Suprapubic skin (tissue), 4 donors: Measurements from ENCODE around the gene PLXND1. TPM values are rescaled to one million over a fixed set of nuclear protein-coding genes. Genes with fewer than 3 reads are reported as not detected.

Experiments
- DNase-seq, 2 donors: peaks; one replicate each; pipeline ENCODE4 v3.0.0-alpha.2; 2019; ENCODE audit warnings: low spot score in 2 of 2
- H3K27ac ChIP-seq: fragments of 200-600 bp; sonication (generic); one replicate; pipeline ENCODE4 v1.5.1; 2019
- H3K27me3 ChIP-seq: fragments of 200-600 bp; sonication (generic); one replicate; pipeline ENCODE4 v1.5.1; 2019
- H3K36me3 ChIP-seq: fragments of 200-600 bp; sonication (generic); one replicate; pipeline ENCODE4 v1.5.1; 2019
- H3K4me1 ChIP-seq: fragments of 200-600 bp; sonication (generic); one replicate; pipeline ENCODE4 v1.5.1; 2019
- H3K4me3 ChIP-seq: fragments of 200-600 bp; sonication (generic); one replicate; pipeline ENCODE4 v1.5.1; 2019; ENCODE audit warnings: mild to moderate bottlenecking
- H3K9me3 ChIP-seq: fragments of 200-600 bp; sonication (generic); one replicate; pipeline ENCODE4 v1.5.1; 2019
- EP300 ChIP-seq: sonication (generic); formaldehyde crosslinking; IDR thresholded peaks from one replicate; pipeline ENCODE4 v1.6.1; 2017; ENCODE audit warnings: antibody characterized with exemption
- POLR2A ChIP-seq, 2 donors: fragments of 450-650 bp; IDR thresholded peaks; one replicate each; pipeline ENCODE4 v1.6.1; 2017; ENCODE audit warnings: antibody characterized with exemption in 2 of 2, mild to moderate bottlenecking in 2 of 2, moderate library complexity in 2 of 2
- POLR2AphosphoS5 ChIP-seq, 3 donors: sonication (generic); formaldehyde crosslinking; IDR thresholded peaks; one replicate each; pipeline ENCODE4 v1.6.1; 2017; ENCODE audit warnings: antibody characterized with exemption in 3 of 3
- WGBS: methylation state at CpG from one replicate; pipeline ENCODE4 v1.1.5; 2018; 5-methylcytosine and 5-hydroxymethylcytosine counted together
- total RNA-seq, 4 donors: library from RNA; depleted of rRNA; stranded (reverse); fragments of >200 nt; gene quantifications; one replicate each; pipeline ENCODE4 v1.1.0, GENCODE V29; 2016
- TF ChIP-seq, protein P1 (sequence below), 2 donors: fragments of 200-600 bp in 1 of 2; fragments of 450-650 bp in 1 of 2; sonication (generic) in 1 of 2; IDR thresholded peaks; one replicate each; pipeline ENCODE4 v1.5.1; 2016 to 2019; ENCODE audit warnings: antibody characterized with exemption in 2 of 2, mild to moderate bottlenecking in 1 of 2, moderate library complexity in 1 of 2

The PLXND1 gene
- total RNA-seq, 4 donors from 2014 or later, result 19.0 to 51.0 (median 30.8) TPM

DNA sequence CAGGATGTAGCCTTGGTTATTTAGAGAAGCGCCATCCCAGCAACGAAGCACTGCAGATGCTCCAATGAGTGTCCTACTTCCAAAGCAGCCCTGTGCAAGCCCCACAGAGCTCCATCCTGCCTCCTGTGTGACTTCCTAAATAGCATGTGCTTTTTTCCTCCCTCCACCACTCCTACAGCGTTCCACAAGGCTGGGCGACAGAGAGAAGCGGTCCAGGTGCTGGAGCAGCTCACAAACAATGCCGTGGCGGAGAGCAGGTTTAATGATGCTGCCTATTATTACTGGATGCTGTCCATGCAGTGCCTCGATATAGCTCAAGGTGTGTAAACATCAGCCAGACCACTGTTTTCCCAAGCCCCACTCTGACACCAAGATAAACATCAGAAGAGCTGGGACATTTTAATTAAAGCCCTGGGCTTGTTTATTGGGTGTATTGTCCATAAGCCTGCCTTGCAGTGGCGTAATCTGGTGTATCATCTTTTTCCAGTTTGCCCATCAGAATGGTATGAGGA, 100.2 kb downstream of the PLXND1 start:
- Histone ChIP-seq H3K9me3 (no peaks in the 10 kb centered on the region), H3K4me3 (no peak overlapping the region), H3K27me3 (no peaks in the 10 kb centered on the region), H3K27ac (no peak overlapping the region), H3K4me1 (no peaks in the 10 kb centered on the region), H3K36me3 (peaks cover 49% of the 10 kb centered on the region)
- DNase-seq, result no peak
- no peak for TF ChIP-seq POLR2AphosphoS5 (IDR thresholded peaks at IDR 0.05)
- TF ChIP-seq, protein P1, sequence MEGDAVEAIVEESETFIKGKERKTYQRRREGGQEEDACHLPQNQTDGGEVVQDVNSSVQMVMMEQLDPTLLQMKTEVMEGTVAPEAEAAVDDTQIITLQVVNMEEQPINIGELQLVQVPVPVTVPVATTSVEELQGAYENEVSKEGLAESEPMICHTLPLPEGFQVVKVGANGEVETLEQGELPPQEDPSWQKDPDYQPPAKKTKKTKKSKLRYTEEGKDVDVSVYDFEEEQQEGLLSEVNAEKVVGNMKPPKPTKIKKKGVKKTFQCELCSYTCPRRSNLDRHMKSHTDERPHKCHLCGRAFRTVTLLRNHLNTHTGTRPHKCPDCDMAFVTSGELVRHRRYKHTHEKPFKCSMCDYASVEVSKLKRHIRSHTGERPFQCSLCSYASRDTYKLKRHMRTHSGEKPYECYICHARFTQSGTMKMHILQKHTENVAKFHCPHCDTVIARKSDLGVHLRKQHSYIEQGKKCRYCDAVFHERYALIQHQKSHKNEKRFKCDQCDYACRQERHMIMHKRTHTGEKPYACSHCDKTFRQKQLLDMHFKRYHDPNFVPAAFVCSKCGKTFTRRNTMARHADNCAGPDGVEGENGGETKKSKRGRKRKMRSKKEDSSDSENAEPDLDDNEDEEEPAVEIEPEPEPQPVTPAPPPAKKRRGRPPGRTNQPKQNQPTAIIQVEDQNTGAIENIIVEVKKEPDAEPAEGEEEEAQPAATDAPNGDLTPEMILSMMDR (IDR thresholded peaks at IDR 0.05), result no peak
- TF ChIP-seq EP300, result no peak
- no peak for TF ChIP-seq POLR2A (IDR thresholded peaks at IDR 0.05)
- WGBS, result 90% methylated on average over 9 of the region's 9 CpGs

DNA sequence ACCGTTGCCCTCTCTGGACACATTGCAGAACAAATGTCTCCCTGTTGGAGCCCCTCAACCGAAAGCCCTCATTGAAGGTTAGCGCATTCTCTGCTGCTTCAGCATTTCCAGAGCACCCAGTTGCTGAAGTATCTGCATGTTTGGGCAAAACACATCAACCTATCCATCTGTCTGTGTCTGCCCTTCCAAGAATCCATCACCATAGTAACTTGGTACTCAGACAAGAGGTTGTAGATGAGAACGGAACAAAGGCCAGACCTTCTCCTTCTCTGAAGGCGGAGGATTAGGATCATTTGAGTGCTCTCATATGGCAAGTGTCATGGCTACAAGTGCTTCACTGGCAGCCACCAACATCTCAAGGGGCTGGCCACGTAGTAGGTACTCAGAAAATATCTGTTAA, 101.1 kb downstream of the PLXND1 start:
- Histone ChIP-seq H3K4me3 (no peak overlapping the region), H3K36me3 (peaks cover 54% of the 10 kb centered on the region), H3K27ac (no peak overlapping the region), H3K4me1 (peaks cover 3% of the 10 kb centered on the region), H3K27me3 (no peaks in the 10 kb centered on the region), H3K9me3 (no peaks in the 10 kb centered on the region)
- 65% methylated on average over 6 of the region's 6 CpGs for WGBS
- no peak for DNase-seq
- no peak for TF ChIP-seq EP300
- no peak for TF ChIP-seq POLR2A (IDR thresholded peaks at IDR 0.05)
- no peak for TF ChIP-seq POLR2AphosphoS5 (IDR thresholded peaks at IDR 0.05)
- TF ChIP-seq, protein P1 (IDR thresholded peaks at IDR 0.05), result no peak

Other genes with a start within 250 kb of the PLXND1 start
- 1 to 10 TPM in 1 of 4 donors, under 1 TPM in 2, not detected in 1; 0.13 to 1.1 (median 0.23) TPM for gene EFCAB12, start 178.0 kb downstream of the PLXND1 start, total RNA-seq
- 10 to 100 TPM; 14.8 to 42.5 (median 24.0) TPM for gene MBD4, start 166.7 kb downstream of the PLXND1 start, total RNA-seq
- gene IFT122, start 166.5 kb downstream of the PLXND1 start, total RNA-seq, result 10 to 100 TPM in 3 of 4 donors, 1 to 10 TPM in 1; 9.5 to 47.6 (median 24.5) TPM
- not detected for gene RHO, start 78.0 kb downstream of the PLXND1 start, total RNA-seq
- gene H1-8, start 63.5 kb downstream of the PLXND1 start, total RNA-seq, result not detected